Inflammatory macrophage treated with lipopolysaccharide for 4 hours (primary cell): ENCODE measurements around the gene ZNHIT6.
"Not testable (repeated sequence)": the region's sequence is repeated elsewhere in the genome, so short reads cannot be mapped to it uniquely, and the experiment has no call there.

Source experiments
- DNase-seq: peaks from one replicate; pipeline ENCODE4 v3.0.0-alpha.2; 2020

The ZNHIT6 gene

GRCh38 chr1:85663382-85663781, 44.9 kb downstream of the ZNHIT6 start:
- no peak for DNase-seq

GRCh38 chr1:85661767-85662166, 46.5 kb downstream of the ZNHIT6 start:
- no peak for DNase-seq

- DNase-seq: no peak
These were observed 47.7 kb downstream of the ZNHIT6 start for GRCh38 chr1:85660541-85660940.

GRCh38 chr1:85659174-85659573, 49.1 kb downstream of the ZNHIT6 start:
- DNase-seq: no peak

GRCh38 chr1:85656948-85657347, 51.3 kb downstream of the ZNHIT6 start:
- no peak for DNase-seq

- no peak for DNase-seq
These were observed 52.0 kb downstream of the ZNHIT6 start for GRCh38 chr1:85656256-85656655.

GRCh38 chr1:85655315-85655714, 52.9 kb downstream of the ZNHIT6 start:
- no peak for DNase-seq

- DNase-seq: no peak
These were observed 54.0 kb downstream of the ZNHIT6 start for GRCh38 chr1:85654066-85654782.

GRCh38 chr1:85652327-85652726, 55.9 kb downstream of the ZNHIT6 start:
- no peak for DNase-seq

GRCh38 chr1:85650645-85651044, 57.6 kb downstream of the ZNHIT6 start:
- DNase-seq: no peak

- no peak for DNase-seq
These were observed 58.6 kb downstream of the ZNHIT6 start for GRCh38 chr1:85649591-85649990.

- DNase-seq: not testable (repeated sequence)
These were observed 66.4 kb downstream of the ZNHIT6 start for GRCh38 chr1:85641598-85642556.

GRCh38 chr1:85639920-85640319, 68.3 kb downstream of the ZNHIT6 start:
- DNase-seq: not testable (repeated sequence)

GRCh38 chr1:85638412-85638811, 69.8 kb downstream of the ZNHIT6 start:
- no peak for DNase-seq

GRCh38 chr1:85630493-85630892, 77.7 kb downstream of the ZNHIT6 start:
- DNase-seq: no peak

GRCh38 chr1:85629532-85629920, 78.7 kb downstream of the ZNHIT6 start:
- DNase-seq: no peak

GRCh38 chr1:85628791-85629531, 79.3 kb downstream of the ZNHIT6 start:
- no peak for DNase-seq

GRCh38 chr1:85626818-85627217, 81.4 kb downstream of the ZNHIT6 start:
- no peak for DNase-seq

- no peak for DNase-seq
These were observed 83.9 kb downstream of the ZNHIT6 start for GRCh38 chr1:85624361-85624760.

GRCh38 chr1:85623061-85623471, 85.2 kb downstream of the ZNHIT6 start:
- peak; percentile 14 for DNase-seq

GRCh38 chr1:85621430-85621829, 86.8 kb downstream of the ZNHIT6 start:
- DNase-seq: no peak

GRCh38 chr1:85617633-85618100, 90.6 kb downstream of the ZNHIT6 start:
- no peak for DNase-seq

GRCh38 chr1:85616736-85617135, 91.5 kb downstream of the ZNHIT6 start:
- no peak for DNase-seq
